Fibroblast of villous mesenchyme (primary cell): ENCODE results near the gene FBXL17. TPM values are rescaled to one million over a fixed set of nuclear protein-coding genes. Genes with fewer than 3 reads are reported as not detected.

Source experiments
- DNase-seq: peaks from one replicate; pipeline ENCODE4 v3.0.0-alpha.2; 2010; ENCODE audit warnings: low read depth
- H3K4me3 ChIP-seq: 2 replicates; pipeline ENCODE4 v1.5.1; 2011; ENCODE audit warnings: low read depth, mild to moderate bottlenecking, low read length
- total RNA-seq: library from RNA; depleted of rRNA; stranded (reverse); fragments of >200 nt; gene quantifications from 2 replicates; pipeline ENCODE4 v1.2.3, GENCODE V29; 2012
- TF ChIP-seq, protein P1 (sequence below): IDR thresholded peaks from 2 replicates; pipeline ENCODE4 v1.5.1; 2012; ENCODE audit warnings: low read depth, mild to moderate bottlenecking, low read length; ENCODE audit not compliant: insufficient read depth

FBXL17 gene
- total RNA-seq, 1 donor = 20.3 TPM

- TF ChIP-seq, protein P1, sequence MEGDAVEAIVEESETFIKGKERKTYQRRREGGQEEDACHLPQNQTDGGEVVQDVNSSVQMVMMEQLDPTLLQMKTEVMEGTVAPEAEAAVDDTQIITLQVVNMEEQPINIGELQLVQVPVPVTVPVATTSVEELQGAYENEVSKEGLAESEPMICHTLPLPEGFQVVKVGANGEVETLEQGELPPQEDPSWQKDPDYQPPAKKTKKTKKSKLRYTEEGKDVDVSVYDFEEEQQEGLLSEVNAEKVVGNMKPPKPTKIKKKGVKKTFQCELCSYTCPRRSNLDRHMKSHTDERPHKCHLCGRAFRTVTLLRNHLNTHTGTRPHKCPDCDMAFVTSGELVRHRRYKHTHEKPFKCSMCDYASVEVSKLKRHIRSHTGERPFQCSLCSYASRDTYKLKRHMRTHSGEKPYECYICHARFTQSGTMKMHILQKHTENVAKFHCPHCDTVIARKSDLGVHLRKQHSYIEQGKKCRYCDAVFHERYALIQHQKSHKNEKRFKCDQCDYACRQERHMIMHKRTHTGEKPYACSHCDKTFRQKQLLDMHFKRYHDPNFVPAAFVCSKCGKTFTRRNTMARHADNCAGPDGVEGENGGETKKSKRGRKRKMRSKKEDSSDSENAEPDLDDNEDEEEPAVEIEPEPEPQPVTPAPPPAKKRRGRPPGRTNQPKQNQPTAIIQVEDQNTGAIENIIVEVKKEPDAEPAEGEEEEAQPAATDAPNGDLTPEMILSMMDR = no peak
- H3K4me3 ChIP-seq = no peak overlapping the region
- DNase-seq = no peak
Observed at GRCh38 chr5:108136493-108136892, 245.4 kb downstream of the FBXL17 start.

DNA sequence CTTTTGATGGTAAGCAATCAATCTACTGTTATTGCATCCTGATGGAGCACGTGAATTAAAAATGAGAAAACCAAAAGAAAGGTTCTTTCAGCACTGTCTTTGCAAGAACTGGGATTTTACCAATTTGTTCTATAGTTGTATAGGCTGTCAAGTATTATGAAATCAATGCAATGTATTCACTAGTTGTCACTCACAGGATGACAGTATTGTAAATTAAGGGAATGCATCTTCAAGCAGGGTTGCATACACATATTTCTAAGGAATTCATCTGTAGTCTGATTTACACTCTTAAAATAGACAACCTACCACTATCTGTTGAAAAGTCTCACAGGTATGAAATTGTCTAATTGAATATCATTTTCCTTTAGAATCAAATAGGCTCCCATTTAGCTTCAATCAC is 252.8 kb downstream of the FBXL17 start:
- DNase-seq = no peak
- TF ChIP-seq, protein P1 = no peak
- no peak overlapping the region for H3K4me3 ChIP-seq

- no peak for DNase-seq
- no peak overlapping the region for H3K4me3 ChIP-seq
- TF ChIP-seq, protein P1 = no peak
Observed at GRCh38 chr5:108125771-108126511, 256.0 kb downstream of the FBXL17 start.

DNA sequence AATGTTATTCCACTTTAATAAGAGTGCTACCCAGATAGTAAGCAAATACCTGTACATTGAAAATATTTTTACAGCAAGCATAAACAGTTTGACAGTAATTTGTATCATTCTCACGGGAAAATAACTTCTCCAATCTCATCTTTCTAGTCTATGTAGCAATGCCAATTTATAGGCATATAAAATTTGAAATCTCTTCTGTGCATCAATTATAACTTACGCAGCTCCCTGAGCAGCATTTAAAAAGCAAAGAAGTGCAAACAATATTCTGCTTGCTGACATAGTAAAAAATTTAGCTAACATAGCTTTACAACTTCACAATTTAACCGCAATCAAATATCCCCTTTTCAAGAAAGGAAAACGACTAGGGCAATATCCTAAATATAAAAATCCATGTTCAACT is 257.3 kb downstream of the FBXL17 start:
- DNase-seq = no peak
- no peak overlapping the region for H3K4me3 ChIP-seq
- TF ChIP-seq, protein P1 = no peak

- TF ChIP-seq, protein P1 = no peak
- no peak overlapping the region for H3K4me3 ChIP-seq
- no peak for DNase-seq
Observed at GRCh38 chr5:108122702-108123101, 259.2 kb downstream of the FBXL17 start.

- no peak for DNase-seq
- no peak overlapping the region for H3K4me3 ChIP-seq
- TF ChIP-seq, protein P1 = no peak
Observed at GRCh38 chr5:108118813-108119514, 262.9 kb downstream of the FBXL17 start.

GRCh38 chr5:108115673-108116072 is 266.2 kb downstream of the FBXL17 start:
- TF ChIP-seq, protein P1 = no peak
- H3K4me3 ChIP-seq = no peak overlapping the region
- DNase-seq = no peak
